Pons (tissue), 1 donor: ENCODE results near the gene MMP2.

ENCODE experiments used
- DNase-seq: peaks from one replicate; pipeline ENCODE4 v3.0.0-alpha.2; 2016; ENCODE audit warnings: low spot score

MMP2 gene

GRCh38 chr16:55494994-55495421, 16.0 kb downstream of the MMP2 start:
- peak; percentile 95 for DNase-seq

GRCh38 chr16:55495616-55496289, 16.8 kb downstream of the MMP2 start:
- DNase-seq = peak; percentile 66

- no peak for DNase-seq
Observed at GRCh38 chr16:55496509-55497145, 17.6 kb downstream of the MMP2 start.

- DNase-seq = no peak
Observed at GRCh38 chr16:55497558-55497957, 18.6 kb downstream of the MMP2 start.

- DNase-seq = no peak
Observed at GRCh38 chr16:55498101-55498500, 19.1 kb downstream of the MMP2 start.

GRCh38 chr16:55499281-55499680, 20.3 kb downstream of the MMP2 start:
- no peak for DNase-seq

GRCh38 chr16:55499951-55500529, 21.0 kb downstream of the MMP2 start:
- peak; percentile 81 for DNase-seq

- DNase-seq = peak; percentile 95
Observed at GRCh38 chr16:55500530-55501011, 21.6 kb downstream of the MMP2 start.

GRCh38 chr16:55501549-55502322, 22.7 kb downstream of the MMP2 start:
- DNase-seq = no peak

- peak; percentile 99 for DNase-seq
Observed at GRCh38 chr16:55502801-55503366, 23.9 kb downstream of the MMP2 start.

- no peak for DNase-seq
Observed at GRCh38 chr16:55503726-55504550, 24.9 kb downstream of the MMP2 start.

GRCh38 chr16:55505333-55506015, 26.5 kb downstream of the MMP2 start:
- no peak for DNase-seq

- DNase-seq = no peak
Observed at GRCh38 chr16:55506083-55506482, 27.1 kb downstream of the MMP2 start.

GRCh38 chr16:55506708-55507107, 27.7 kb downstream of the MMP2 start:
- no peak for DNase-seq

- peak; percentile 53 for DNase-seq
Observed at GRCh38 chr16:55508271-55508921, 29.4 kb downstream of the MMP2 start.

GRCh38 chr16:55508941-55509931, 30.2 kb downstream of the MMP2 start, which contains the start of gene LPCAT2:
LPCAT2 (plus strand) TSS chr16:55509072; CDS start chr16:55509182, 110 bp downstream.
- peak; percentile 88 for DNase-seq

- DNase-seq = peak; percentile 52
Observed at GRCh38 chr16:55510185-55510805, 31.3 kb downstream of the MMP2 start.

GRCh38 chr16:55512941-55513340, 33.9 kb downstream of the MMP2 start:
- DNase-seq = no peak
